Measurements from ENCODE around the gene C17orf67. TPM values are rescaled to one million over a fixed set of nuclear protein-coding genes. Genes with fewer than 3 reads are reported as not detected.

Gene C17orf67
- total and polyA plus RNA-seq, 2 of the 13 experiments (the other 11 are each of a cell fraction or from before 2014, with no cell fraction given), result 0.41 to 0.86 TPM

DNA sequence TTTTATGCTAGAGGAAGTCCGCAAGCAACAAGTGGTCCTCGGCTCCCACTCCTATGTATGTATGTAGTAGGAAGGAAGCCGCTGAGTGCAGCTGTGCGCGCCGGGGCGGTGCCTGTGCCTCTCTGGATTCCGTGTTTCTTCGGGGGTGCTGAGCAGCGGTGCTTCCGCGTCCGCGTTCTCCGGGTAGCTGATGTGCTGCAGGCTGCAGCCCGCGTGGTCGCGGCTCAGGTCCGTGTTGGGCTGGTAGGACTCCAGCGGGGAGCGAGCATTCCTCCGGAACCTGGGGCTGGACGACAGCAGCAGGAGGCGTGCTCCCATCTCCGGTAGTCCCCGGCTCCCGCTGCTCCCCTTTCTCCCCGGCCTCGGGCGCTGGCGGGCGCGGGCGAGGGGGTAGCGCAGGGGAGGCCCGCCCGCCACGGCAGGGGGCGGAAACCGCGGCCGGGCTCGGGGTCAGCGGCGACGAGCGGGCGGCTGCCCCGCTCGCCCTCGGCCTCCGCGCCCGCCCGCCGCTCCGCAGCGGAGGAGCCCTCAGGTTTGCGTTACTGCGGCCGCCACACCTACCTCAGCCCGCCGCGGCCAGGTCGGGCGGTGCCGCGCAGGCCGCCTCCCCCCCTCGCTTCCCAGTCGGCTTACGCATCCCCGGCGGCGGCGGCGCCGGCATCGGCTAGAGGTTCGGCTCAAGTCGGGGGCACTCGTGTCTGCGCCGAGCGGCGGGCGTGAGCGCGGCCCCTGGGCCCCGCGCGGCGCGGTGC, 487 bp downstream of the C17orf67 start (continued):
- TF ChIP-seq ARNTL (CRISPR knock-in tag; IDR thresholded peaks at IDR 0.05), result no peak
- no peak for TF ChIP-seq ZNF557 (CRISPR knock-in tag; IDR thresholded peaks at IDR 0.05)
- TF ChIP-seq ZNF263 (CRISPR knock-in tag; IDR thresholded peaks at IDR 0.05), result peak; percentile 80
- TF ChIP-seq ZNF670 (CRISPR knock-in tag; IDR thresholded peaks at IDR 0.05; ENCODE audit: borderline replicate concordance), result no peak
- no peak for TF ChIP-seq MYNN (CRISPR knock-in tag; IDR thresholded peaks at IDR 0.05; ENCODE audit: low read depth)
- TF ChIP-seq HNRNPUL1 (IDR thresholded peaks at IDR 0.05; ENCODE audit: low read depth, low read length), result no peak
- no peak for TF ChIP-seq CC2D1A (CRISPR knock-in tag; IDR thresholded peaks at IDR 0.05)
- no peak; the same call in 1 of the 2 replicates for TF ChIP-seq SAFB2 (CRISPR knock-in tag; IDR thresholded peaks at IDR 0.05; ENCODE audit: borderline replicate concordance, low read depth)
- TF ChIP-seq, protein P1, sequence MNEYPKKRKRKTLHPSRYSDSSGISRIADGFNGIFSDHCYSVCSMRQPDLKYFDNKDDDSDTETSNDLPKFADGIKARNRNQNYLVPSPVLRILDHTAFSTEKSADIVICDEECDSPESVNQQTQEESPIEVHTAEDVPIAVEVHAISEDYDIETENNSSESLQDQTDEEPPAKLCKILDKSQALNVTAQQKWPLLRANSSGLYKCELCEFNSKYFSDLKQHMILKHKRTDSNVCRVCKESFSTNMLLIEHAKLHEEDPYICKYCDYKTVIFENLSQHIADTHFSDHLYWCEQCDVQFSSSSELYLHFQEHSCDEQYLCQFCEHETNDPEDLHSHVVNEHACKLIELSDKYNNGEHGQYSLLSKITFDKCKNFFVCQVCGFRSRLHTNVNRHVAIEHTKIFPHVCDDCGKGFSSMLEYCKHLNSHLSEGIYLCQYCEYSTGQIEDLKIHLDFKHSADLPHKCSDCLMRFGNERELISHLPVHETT (CRISPR knock-in tag; conservative IDR thresholded peaks at IDR 0.05), result 0 out of 2 replicates have a peak, but pooled peaks have one; percentile 17
- TF ChIP-seq ZNF737 (CRISPR knock-in tag; IDR thresholded peaks at IDR 0.05; ENCODE audit: borderline replicate concordance), result no peak
- TF ChIP-seq ZNF12 (CRISPR knock-in tag; IDR thresholded peaks at IDR 0.05), result no peak
- TF ChIP-seq KDM5A (IDR thresholded peaks at IDR 0.05; ENCODE audit: borderline replicate concordance, low read length), result no peak
- TF ChIP-seq, protein P2, sequence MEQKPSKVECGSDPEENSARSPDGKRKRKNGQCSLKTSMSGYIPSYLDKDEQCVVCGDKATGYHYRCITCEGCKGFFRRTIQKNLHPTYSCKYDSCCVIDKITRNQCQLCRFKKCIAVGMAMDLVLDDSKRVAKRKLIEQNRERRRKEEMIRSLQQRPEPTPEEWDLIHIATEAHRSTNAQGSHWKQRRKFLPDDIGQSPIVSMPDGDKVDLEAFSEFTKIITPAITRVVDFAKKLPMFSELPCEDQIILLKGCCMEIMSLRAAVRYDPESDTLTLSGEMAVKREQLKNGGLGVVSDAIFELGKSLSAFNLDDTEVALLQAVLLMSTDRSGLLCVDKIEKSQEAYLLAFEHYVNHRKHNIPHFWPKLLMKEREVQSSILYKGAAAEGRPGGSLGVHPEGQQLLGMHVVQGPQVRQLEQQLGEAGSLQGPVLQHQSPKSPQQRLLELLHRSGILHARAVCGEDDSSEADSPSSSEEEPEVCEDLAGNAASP (CRISPR knock-in tag; IDR thresholded peaks at IDR 0.05; ENCODE audit: borderline replicate concordance), result no peak
- no peak for TF ChIP-seq ZNF326 (CRISPR knock-in tag; IDR thresholded peaks at IDR 0.05; ENCODE audit: borderline replicate concordance)
- TF ChIP-seq, protein P3, sequence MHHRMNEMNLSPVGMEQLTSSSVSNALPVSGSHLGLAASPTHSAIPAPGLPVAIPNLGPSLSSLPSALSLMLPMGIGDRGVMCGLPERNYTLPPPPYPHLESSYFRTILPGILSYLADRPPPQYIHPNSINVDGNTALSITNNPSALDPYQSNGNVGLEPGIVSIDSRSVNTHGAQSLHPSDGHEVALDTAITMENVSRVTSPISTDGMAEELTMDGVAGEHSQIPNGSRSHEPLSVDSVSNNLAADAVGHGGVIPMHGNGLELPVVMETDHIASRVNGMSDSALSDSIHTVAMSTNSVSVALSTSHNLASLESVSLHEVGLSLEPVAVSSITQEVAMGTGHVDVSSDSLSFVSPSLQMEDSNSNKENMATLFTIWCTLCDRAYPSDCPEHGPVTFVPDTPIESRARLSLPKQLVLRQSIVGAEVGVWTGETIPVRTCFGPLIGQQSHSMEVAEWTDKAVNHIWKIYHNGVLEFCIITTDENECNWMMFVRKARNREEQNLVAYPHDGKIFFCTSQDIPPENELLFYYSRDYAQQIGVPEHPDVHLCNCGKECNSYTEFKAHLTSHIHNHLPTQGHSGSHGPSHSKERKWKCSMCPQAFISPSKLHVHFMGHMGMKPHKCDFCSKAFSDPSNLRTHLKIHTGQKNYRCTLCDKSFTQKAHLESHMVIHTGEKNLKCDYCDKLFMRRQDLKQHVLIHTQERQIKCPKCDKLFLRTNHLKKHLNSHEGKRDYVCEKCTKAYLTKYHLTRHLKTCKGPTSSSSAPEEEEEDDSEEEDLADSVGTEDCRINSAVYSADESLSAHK (CRISPR knock-in tag; IDR thresholded peaks at IDR 0.05; ENCODE audit: borderline replicate concordance), result no peak
- TF ChIP-seq GABPA (IDR thresholded peaks at IDR 0.05; ENCODE audit: low read depth, low read length), result no peak
- no peak for TF ChIP-seq GABPA (CRISPR knock-in tag; IDR thresholded peaks at IDR 0.05; ENCODE audit: low read depth)
- TF ChIP-seq ZBTB21 (CRISPR knock-in tag; IDR thresholded peaks at IDR 0.05), result no peak
- TF ChIP-seq ZNF143 (CRISPR knock-in tag; IDR thresholded peaks at IDR 0.05), result no peak
- TF ChIP-seq ZNF678 (CRISPR knock-in tag; IDR thresholded peaks at IDR 0.05), result no peak
- no peak for TF ChIP-seq TCF7 (IDR thresholded peaks at IDR 0.05; ENCODE audit: low read depth)
- no peak for TF ChIP-seq ZNF124 (CRISPR knock-in tag; IDR thresholded peaks at IDR 0.05)
- no peak for TF ChIP-seq CHD2 (IDR thresholded peaks at IDR 0.05; ENCODE audit: low read depth, low read length)
- TF ChIP-seq RARA (CRISPR knock-in tag; IDR thresholded peaks at IDR 0.05), result no peak
- no peak for TF ChIP-seq SP1 (IDR thresholded peaks at IDR 0.05)
- no peak for TF ChIP-seq SP1 (CRISPR knock-in tag; IDR thresholded peaks at IDR 0.05)
- TF ChIP-seq ASH2L (IDR thresholded peaks at IDR 0.05; ENCODE audit: insufficient read length, low read depth, low read length), result peak; percentile 71
- TF ChIP-seq MAF1 (CRISPR knock-in tag; IDR thresholded peaks at IDR 0.05; ENCODE audit: borderline replicate concordance), result no peak
- TF ChIP-seq ZNF382 (CRISPR knock-in tag; IDR thresholded peaks at IDR 0.05; ENCODE audit: borderline replicate concordance), result no peak
